NB4 (cell line): ENCODE data around the gene ADRM1.

ENCODE experiments used
- CTCF ChIP-seq: IDR thresholded peaks from one replicate; pipeline ENCODE4 v1.5.1; 2012; ENCODE audit warnings: low read depth, low read length
- POLR2A ChIP-seq: IDR thresholded peaks from 2 replicates; pipeline ENCODE4 v1.6.1; 2011; ENCODE audit warnings: mild to moderate bottlenecking; ENCODE audit not compliant: insufficient read length; ENCODE audit errors: extremely low read depth

GRCh38 chr20:62326559-62326958, 23.8 kb downstream of the ADRM1 start:
- TF ChIP-seq CTCF (no peak), POLR2A (no peak)
